Motor neuron (in vitro differentiated cells): ENCODE results near the gene WDFY2. TPM values are rescaled to one million over a fixed set of nuclear protein-coding genes. Genes with fewer than 3 reads are reported as not detected.
A peak's percentile ranks its signal among the peaks of the same experiment; 100 is the strongest.
"Not testable (repeated sequence)": the region's sequence is repeated elsewhere in the genome, so short reads cannot be mapped to it uniquely, and the experiment has no call there.

Experiments used
- ATAC-seq, 8 experiments: fragments of 200-7000 bp; cut with Tn5 transposase; replicated peaks in 6 of 8; 2 replicates each; pipeline ENCODE4 v1.8.0; 2021; ENCODE audit warnings: mild to moderate bottlenecking in 8 of 8, moderate library complexity in 8 of 8
- H3K27ac ChIP-seq, 2 donors: fragments of 250-450 bp; sonication (Bioruptor Pico); 2 replicates each; pipeline ENCODE4 v1.9.0; 2021; ENCODE audit warnings: antibody characterized with exemption in 2 of 2, mild to moderate bottlenecking in 2 of 2, moderate library complexity in 1 of 2
- H3K4me1 ChIP-seq, 2 donors: fragments of 250-450 bp; sonication (Bioruptor Pico); replicated peaks in 1 of 2; 2 replicates each; pipeline ENCODE4 v1.6.1; 2021; ENCODE audit warnings: antibody characterized with exemption in 2 of 2, mild to moderate bottlenecking in 2 of 2, moderate library complexity in 1 of 2
- H3K4me3 ChIP-seq, 5 donors: fragments of 250-450 bp; sonication (Bioruptor Pico); 2 replicates each; pipeline ENCODE4 v1.9.0; 2021; ENCODE audit warnings: antibody characterized with exemption in 5 of 5, mild to moderate bottlenecking in 5 of 5, moderate library complexity in 4 of 5
- WGBS, 10 experiments: fragments of 450-650 bp; shearing (Covaris generic); methylation state at CpG; one replicate each; pipeline ENCODE4 v1.0.0; 2022; 5-methylcytosine and 5-hydroxymethylcytosine counted together
- in situ Hi-C, 9 experiments: fragments of 400-800 bp; cut with MboI; loops; one replicate each; pipeline ENCODE4 v1.15.0; 2021; ENCODE audit warnings: low sequenced_read_pairs in 9 of 9, low pct_unique_long_range_greater_than_20kb in 2 of 9; ENCODE audit not compliant: unreplicated experiment in 9 of 9
- total RNA-seq, 8 experiments: library from RNA; unstranded; fragments of 300-600 nt; gene quantifications; 2 replicates each; pipeline versions ENCODE4 v1.2.3 to v1.2.4, GENCODE V29; 2022

Gene WDFY2
- total RNA-seq, 8 experiments from 2014 or later = 7.0 to 20.5 (median 11.7) TPM

DNA sequence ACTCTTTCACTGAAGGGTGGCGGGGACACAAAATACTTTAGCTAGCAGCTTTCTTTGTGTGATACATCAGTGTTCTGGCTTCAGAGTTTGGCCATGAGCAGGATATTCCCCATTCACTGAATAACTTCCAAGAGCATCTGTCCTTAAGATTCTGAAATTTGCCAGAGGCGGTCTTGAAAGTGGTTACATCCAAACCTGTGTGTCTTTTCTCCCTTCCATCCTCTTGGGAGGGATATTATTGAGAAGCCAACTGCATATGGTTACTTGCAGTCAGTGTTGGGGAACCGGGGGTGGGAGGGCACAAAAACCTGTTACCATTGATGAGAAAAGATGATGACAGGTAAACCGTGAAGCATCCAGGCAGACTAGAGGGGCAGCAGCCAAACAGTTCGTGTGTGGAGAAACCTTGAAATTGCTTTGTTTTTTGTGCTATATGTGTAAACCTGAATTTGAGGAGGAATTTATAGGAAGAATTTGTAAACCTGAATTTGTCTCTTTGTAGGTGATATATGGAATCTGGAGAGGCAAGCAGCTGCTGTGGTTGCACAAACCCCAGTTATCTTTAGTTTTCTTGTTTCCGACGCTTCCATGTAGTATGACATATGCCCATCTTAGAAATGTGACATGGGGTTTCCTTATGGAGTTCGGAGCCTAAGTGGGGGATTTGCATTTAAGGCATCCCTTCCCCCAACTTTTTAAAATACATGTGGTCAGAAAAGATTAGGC, 104.8 kb downstream of the WDFY2 start:
- Histone ChIP-seq H3K27ac (no peak overlapping the region), H3K4me3 (no peak overlapping the region), H3K4me1 (peaks cover 3 to 6% of the 10 kb centered on the region in 2 donors)
- in situ Hi-C loops = no loop called here
- no peak for ATAC-seq
- WGBS, 10 experiments = 27 to 100% (median 77%) methylated on average over 1 to 8 of the region's 8 CpGs

DNA sequence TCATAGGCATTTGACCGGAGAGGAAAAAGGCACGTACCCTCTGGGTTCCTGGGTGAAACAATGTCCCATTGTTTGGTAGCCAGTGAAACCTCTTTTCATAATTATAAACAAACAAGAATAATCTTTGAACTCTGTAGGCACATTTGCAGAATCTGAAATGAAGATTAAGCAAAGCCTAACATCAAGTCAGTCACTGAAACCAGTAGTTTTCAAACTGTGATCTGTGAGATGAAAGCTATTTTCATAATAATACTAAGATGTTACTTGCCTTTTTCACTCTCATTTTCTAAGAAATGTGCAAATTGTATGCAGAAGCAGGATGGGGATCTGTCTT, 105.4 kb downstream of the WDFY2 start:
- peak in 1 of 8 experiments; percentile 51 for ATAC-seq
- in situ Hi-C loops = no loop called here
- WGBS, 10 experiments = 20 to 83% (median 33%) methylated on average over 1 to 2 of the region's 2 CpGs; no CpG with 5 or more reads in 3 of the 10 experiments
- Histone ChIP-seq H3K4me1 (peaks cover 3 to 6% of the 10 kb centered on the region in 2 donors), H3K27ac (no peak overlapping the region), H3K4me3 (no peak overlapping the region)

DNA sequence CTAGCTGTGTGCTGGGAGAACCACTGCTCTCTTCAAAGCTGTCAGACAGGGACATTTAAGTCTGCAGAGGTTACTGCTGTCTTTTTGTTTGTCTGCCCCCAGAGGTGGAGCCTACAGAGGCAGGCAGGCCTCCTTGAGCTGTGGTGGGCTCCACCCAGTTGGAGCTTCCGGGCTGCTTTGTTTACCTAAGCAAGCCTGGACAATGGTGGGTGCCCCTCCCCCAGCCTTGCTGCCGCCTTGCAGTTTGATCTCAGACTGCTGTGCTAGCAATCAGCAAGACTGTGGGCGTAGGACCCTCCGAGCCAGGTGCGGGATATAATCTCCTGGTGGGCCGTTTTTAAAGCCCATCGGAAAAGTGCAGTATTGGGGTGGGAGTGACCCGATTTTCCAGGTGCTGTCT, 111.4 kb downstream of the WDFY2 start:
- H3K4me1 ChIP-seq, H3K27ac ChIP-seq, in situ Hi-C loops, H3K4me3 ChIP-seq, ATAC-seq: not testable (repeated sequence)
- WGBS, 10 experiments = 60 to 100% (median 100%) methylated on average over 1 to 2 of the region's 8 CpGs; no CpG with 5 or more reads in 7 of the 10 experiments

DNA sequence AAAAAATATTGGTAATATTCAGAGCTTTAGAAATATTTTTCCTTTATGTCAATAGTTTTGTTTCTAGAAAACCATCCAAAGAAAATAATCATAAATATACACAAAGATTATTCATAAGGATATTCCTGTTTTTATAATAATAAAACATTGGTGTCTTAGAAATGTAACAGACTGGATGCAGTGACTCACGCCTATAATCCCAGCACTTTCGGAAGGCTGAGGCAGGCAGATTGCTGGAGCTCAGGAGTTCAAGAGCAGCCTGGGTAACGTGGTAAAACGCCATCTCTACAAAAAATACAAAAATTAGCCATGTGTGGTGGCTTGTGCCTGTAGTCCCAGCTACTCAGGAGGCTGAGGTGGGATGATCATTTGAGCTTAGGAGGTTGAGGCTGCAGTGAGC, 112.9 kb downstream of the WDFY2 start:
- no peak overlapping the region for H3K4me3 ChIP-seq
- H3K27ac ChIP-seq = no peak overlapping the region
- H3K4me1 ChIP-seq = no peaks in the 10 kb centered on the region
- ATAC-seq = no peak
- 82 to 100% (median 100%) methylated on average over 1 to 4 of the region's 4 CpGs; no CpG with 5 or more reads in 1 of the 10 experiments for WGBS, 10 experiments
- in situ Hi-C loops = no loop called here

DNA sequence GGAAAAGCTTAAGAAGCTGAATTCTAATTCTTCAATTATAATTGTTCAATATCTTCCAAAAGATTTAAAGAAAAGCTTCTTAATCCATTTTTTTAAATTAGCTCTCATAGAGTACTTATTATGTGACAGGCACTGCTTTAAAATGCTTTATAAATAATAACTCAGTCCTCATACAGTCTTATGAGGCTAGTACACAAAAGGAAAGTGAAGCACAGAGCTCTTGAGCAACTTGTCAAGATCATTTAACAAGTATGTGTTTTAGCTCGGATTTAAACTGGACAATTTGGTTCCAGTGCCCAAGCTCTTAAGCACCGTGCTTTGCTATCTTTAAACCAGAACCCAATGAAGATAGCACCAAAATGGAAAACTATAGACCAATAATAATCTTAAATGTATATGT, 113.6 kb downstream of the WDFY2 start:
- Histone ChIP-seq H3K4me1 (no peaks in the 10 kb centered on the region), H3K27ac (no peak overlapping the region), H3K4me3 (no peak overlapping the region)
- no peak for ATAC-seq
- in situ Hi-C loops = no loop called here
- WGBS, 10 experiments = 71 to 100% (median 96%) methylated on average over 1 to 2 of the region's 2 CpGs

DNA sequence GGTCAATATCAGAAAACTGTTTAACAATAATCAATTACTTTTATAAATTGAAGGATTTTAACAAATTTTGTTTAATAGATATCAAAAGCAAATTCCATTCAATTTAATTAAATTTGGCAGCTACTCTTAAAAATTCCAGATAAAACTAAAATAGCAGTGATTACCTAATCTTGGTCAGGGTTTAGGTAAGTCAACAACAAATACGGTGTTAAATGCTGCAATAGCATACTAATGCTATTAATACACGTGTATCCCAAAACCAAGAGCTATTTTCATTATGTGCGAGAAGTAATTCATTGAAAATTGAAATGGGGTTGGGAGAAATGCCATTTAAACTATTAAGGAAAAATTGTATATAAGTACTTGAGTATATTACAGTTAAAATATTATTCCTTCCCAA, 114.1 kb downstream of the WDFY2 start:
- no peaks in the 10 kb centered on the region for H3K4me1 ChIP-seq
- no peak overlapping the region for H3K27ac ChIP-seq
- no peak for ATAC-seq
- H3K4me3 ChIP-seq = no peak overlapping the region
- WGBS, 10 experiments = 71 to 100% (median 92%) methylated on average over 1 to 3 of the region's 3 CpGs
- in situ Hi-C loops = no loop called here

DNA sequence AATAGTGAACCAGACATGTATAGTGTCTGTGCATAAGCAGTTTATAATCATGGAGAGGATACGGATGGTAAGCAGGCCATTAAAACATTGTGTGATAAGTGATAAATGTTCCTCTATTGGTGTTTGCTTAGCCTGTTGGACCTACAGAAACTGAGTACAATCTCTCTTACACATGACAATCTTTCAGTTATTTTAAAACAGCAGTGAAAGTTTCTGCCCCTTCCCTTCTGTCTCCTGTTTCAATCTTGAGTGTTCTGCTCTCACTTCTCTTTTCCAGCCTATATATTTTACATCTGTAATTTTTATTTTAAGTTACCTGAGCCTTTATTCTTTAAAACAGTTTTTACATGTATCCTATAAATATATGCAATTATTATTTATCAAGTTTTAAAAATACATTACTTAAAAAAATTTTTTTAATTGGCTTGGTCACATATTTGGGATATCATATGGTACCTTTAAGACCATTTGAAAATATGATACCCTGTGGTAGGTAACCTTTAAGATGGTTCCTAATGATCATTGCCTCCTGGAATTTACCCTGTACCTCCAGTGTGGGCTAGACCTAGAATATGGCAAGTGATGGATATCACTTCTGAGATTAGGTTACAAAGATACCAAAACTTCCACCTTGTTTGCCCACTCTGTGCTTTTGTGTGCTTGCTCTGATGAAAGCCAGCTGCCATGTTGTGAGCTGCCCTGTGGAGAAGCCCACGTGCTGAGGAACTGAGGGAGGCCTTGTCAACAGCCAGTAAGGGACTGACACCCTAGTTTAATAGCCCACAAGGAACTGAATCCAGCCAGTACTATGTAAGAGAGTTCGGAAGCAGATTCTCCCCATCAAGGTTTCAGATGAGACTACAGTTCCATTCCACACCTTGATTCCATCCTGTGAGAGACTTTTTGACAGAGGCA, 120.4 kb downstream of the WDFY2 start:
- Histone ChIP-seq H3K4me1 (no peaks in the 10 kb centered on the region), H3K27ac (no peak overlapping the region), H3K4me3 (no peak overlapping the region)
- in situ Hi-C loops = no loop called here
- no peak for ATAC-seq
- 33 to 100% (median 100%) methylated on average over 1 to 3 of the region's 3 CpGs; no CpG with 5 or more reads in 2 of the 10 experiments for WGBS, 10 experiments

DNA sequence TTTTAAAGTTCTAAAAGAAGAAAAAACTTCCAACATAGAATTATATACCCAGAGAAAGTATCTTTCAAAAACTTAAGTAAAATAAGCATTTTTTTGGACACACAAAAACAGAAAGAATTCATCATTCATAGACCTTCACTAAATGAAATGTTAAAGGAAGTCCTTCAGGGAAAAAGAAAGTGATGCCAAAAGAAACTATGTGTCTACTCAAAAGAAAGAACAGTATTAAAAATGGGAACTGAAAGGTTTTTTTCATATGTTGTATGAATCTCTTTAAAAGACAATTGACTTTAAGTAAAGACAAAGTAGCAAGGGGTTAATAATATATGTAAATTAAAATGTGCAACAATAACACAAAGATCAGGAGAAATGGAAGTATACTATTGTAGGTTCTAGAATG, 123.2 kb downstream of the WDFY2 start:
- Histone ChIP-seq H3K4me3 (no peak overlapping the region), H3K4me1 (no peaks in the 10 kb centered on the region), H3K27ac (no peak overlapping the region)
- ATAC-seq = no peak
- in situ Hi-C loops = no loop called here

DNA sequence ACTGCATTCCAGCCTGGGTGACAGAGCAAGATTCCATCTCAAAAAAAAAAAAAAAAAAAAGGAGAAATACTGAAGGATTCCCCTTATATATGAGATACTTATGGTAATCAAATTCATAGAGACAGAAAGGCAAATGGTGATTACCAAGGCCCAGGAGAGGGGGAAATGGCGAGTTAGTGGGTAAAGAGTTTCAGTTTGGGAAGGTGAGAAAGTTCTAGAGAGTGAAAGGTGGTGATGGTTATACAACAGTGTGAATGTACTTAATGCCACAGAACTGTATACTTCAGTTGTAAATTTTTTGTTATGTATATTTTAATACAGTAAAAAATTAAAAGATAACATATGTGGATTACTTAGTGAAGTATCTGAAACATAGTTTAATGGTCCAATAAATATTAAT, 129.5 kb downstream of the WDFY2 start:
- ATAC-seq = no peak
- H3K4me3 ChIP-seq = no peak overlapping the region
- peaks cover 4 to 7% of the 10 kb centered on the region in 2 donors for H3K4me1 ChIP-seq
- in situ Hi-C loops = no loop called here
- H3K27ac ChIP-seq = no peak overlapping the region
- 80 to 100% (median 100%) methylated on average over 1 of the region's 1 CpG; no CpG with 5 or more reads in 2 of the 10 experiments for WGBS, 10 experiments

DNA sequence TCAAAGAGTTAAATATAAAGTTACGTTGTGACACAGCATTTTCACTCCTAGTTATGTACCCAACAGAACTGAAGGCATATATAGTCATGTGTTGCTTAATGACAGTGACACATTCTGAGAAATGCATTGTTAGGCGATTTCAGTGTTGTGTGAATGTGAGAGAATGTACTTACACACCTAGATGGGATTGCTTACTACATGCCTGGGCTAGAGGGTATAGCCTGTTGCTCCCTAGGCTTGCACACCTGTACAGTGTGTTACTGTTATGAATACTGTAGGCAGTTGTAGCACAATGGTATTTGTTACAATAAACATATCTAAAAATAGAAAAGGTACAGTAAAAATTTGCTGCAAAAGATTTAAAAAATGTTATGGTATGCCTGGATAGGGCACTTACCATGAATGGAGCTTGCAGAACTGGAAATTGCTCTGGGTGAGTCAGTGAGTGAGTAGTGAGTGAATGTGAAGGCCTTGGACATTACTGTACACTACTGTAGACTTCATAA, 130.5 kb downstream of the WDFY2 start:
- WGBS, 10 experiments = 9 to 92% (median 54%) methylated on average over 1 to 2 of the region's 2 CpGs; no CpG with 5 or more reads in 4 of the 10 experiments
- in situ Hi-C loops = no loop called here
- ATAC-seq = peak in 1 of 8 experiments; percentile 20
- Histone ChIP-seq H3K27ac (no peak overlapping the region), H3K4me1 (peaks cover 4 to 7% of the 10 kb centered on the region in 2 donors), H3K4me3 (no peak overlapping the region)

DNA sequence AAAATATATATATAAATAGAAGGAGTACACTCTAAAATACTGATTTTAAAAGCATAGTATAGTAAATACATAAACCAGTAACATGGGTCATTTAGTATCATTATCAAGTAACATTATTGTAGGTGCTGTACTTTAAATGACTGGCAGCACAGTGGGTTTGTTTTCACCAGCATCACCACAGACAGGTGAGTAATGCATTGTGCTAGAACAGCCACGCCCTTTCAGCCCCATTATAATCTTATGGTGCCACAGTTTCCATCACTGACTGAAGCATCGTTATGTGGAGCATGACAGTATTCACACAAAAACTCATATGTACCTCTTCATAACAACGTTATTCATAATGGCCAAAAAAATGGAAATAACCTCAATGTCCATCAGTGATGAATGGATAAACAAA, 131.4 kb downstream of the WDFY2 start:
- in situ Hi-C loops = no loop called here
- H3K4me3 ChIP-seq = no peak overlapping the region

DNA sequence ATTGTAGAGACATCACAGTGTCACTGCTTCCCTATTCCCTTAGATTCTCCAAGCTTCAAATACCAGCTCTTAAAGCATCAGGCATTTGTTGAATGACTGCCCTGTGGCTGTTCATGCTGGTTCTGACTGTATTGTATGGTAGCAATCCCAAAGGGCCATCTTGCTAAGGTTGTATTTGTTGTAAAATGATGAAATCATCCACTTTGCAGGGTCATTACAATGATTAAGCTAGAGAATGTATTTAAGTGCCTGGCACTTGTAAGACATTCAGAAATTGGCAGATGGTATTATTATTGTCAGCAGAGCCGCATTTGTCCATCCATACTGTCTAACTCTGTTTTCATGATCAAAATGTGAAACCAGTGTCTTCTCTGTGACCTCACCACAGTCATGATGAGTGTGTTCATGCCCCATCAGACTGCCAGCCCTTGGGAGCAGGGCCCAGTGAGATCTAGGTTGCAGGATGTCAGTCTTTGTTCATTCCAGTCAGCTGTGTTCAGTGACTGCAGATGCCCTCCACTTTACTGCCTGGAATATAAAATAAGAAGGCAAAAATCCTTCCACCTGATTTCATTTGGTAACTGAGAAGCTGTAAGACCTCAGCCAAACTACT, 133.6 kb downstream of the WDFY2 start:
- WGBS, 10 experiments = 80 to 90% (median 80%) methylated on average over 1 of the region's 1 CpG; no CpG with 5 or more reads in 7 of the 10 experiments
- H3K27ac ChIP-seq = no peak overlapping the region

More for the DNA sequence above, 131.4 kb downstream of the WDFY2 start:
- ATAC-seq = no peak
- Histone ChIP-seq H3K27ac (no peak overlapping the region), H3K4me1 (peaks cover 4 to 7% of the 10 kb centered on the region in 2 donors)
- WGBS, 10 experiments = 94 to 100% (median 100%) methylated on average over 1 to 3 of the region's 3 CpGs; no CpG with 5 or more reads in 3 of the 10 experiments

DNA sequence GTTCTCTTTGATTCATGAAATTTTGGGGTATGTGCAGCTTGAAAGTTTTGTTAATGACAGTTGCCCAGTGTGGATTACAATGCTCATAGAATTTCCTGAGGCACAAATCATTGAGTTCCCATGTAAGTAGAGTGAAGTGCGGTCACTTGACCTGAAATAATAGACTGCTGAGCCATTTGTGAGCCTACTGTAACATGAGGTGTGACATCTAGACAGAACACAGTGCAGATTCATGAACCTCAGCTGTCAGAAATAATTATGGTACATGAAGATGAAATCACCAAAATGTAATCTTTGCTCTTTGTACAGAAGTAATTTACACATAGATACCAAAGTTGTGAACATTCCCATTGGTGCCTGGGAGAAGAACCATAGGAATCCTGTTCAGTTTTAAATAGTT, 135.1 kb downstream of the WDFY2 start:
- 78 to 100% (median 90%) methylated on average over 1 of the region's 1 CpG; no CpG with 5 or more reads in 6 of the 10 experiments for WGBS, 10 experiments
- H3K4me1 ChIP-seq = peaks cover 4 to 7% of the 10 kb centered on the region in 2 donors
- H3K4me3 ChIP-seq = no peak overlapping the region
- no peak overlapping the region for H3K27ac ChIP-seq
- in situ Hi-C loops = no loop called here
- ATAC-seq = peak in 1 of 8 experiments; percentile 50

More for the DNA sequence above, 133.6 kb downstream of the WDFY2 start:
- Histone ChIP-seq H3K4me3 (no peak overlapping the region), H3K4me1 (peaks cover 4 to 7% of the 10 kb centered on the region in 2 donors)
- in situ Hi-C loops = no loop called here
- peak in 5 of 8 experiments; percentile 49 to 89 (median 77) for ATAC-seq
